Smooth muscle cell of the umbilical artery (primary cell): ENCODE measurements around the gene CXCL14. TPM values are rescaled to one million over a fixed set of nuclear protein-coding genes. Genes with fewer than 3 reads are reported as not detected.

Source experiments
- total RNA-seq: library from RNA; depleted of rRNA; stranded (reverse); fragments of >200 nt; gene quantifications from 2 replicates; pipeline ENCODE4 v1.2.3, GENCODE V29; 2014

Gene CXCL14
- total RNA-seq, result 0.97 and 3.6 TPM in 2 replicates

GRCh38 chr5:135578685-135579341 lies at the start of gene CXCL14:
TSS of gene CXCL14 (minus strand) at chr5:135578991. CDS start at chr5:135578778, 213 bp downstream.

GRCh38 chr5:135535820-135536801 lies 42.7 kb downstream of the CXCL14 start, which contains the start of gene NEUROG1:
TSS of gene NEUROG1 (minus strand) at chr5:135535964. CDS start at chr5:135535690, 274 bp downstream.

Other genes with a start within 250 kb of the CXCL14 start
- 269 and 285 TPM in 2 replicates for gene MACROH2A1, start 179.8 kb downstream of the CXCL14 start, total RNA-seq
- gene DCANP1, start 131.6 kb downstream of the CXCL14 start, total RNA-seq, result not detected in 2 replicates
- gene TIFAB, start 126.6 kb downstream of the CXCL14 start, total RNA-seq, result not detected in 2 replicates
- not detected in 2 replicates for gene NEUROG1, start 43.0 kb downstream of the CXCL14 start, total RNA-seq